Ovary (tissue), 1 donor: ENCODE results near the gene MLXIPL.

Source experiments
- EP300 ChIP-seq: sonication (generic); formaldehyde crosslinking; IDR thresholded peaks from one replicate; pipeline ENCODE4 v1.6.1; 2017; ENCODE audit warnings: antibody characterized with exemption
- POLR2A ChIP-seq: fragments of 450-650 bp; IDR thresholded peaks from one replicate; pipeline ENCODE4 v1.6.1; 2017; ENCODE audit warnings: antibody characterized with exemption, mild to moderate bottlenecking, moderate library complexity

DNA sequence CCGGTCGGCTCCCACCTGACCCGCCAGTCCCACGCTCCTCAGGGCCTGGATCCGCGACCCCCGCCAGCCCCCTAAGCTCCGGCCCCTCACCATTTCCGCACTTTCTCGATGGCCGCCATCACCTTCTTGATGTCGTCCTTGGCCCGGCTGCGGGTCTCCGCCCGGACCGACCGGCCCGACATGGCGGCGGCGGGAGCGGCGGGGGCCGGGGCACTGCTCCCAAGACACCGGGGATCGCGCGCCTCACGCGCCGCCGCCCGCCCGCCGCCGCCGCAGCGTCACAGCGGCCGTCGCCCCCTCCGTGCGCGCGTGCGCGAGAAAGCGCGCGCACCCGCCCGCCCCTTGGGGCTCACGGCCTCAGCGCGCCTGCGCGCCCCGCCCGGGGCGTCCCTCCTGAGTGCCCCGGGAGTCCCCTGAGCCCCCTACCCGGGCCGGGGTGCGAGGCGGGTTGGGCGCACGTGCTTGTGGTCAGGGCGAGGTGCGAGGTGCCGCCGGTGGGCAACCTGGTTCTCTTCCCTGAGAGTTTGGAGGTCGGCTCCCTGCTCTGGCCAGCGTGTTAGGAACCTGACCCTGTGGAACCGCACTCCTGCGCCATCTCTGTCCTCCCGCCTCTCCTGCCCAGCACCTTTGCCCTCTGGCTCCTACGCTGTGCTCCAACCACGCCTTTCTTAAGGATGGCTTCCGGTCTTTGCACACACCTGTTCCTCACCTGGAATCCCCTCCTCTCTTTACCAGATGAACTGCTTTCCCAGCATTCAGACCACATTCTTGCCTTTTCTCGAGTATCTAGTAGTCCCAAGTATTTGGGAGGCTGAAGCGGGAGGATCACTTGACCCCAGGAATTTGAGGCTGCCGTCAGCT is 66.7 kb downstream of the MLXIPL start, which contains the start of gene BCL7B:
- TF ChIP-seq EP300, result no peak
- TF ChIP-seq POLR2A, result peak; percentile 72
